ENCODE measurements around the gene CAMSAP3. TPM values are rescaled to one million over a fixed set of nuclear protein-coding genes. Genes with fewer than 3 reads are reported as not detected.

CAMSAP3 gene
- total RNA-seq, 6 experiments from 2014 or later: 21.8 to 31.9 (median 23.4) TPM

- intact Hi-C loops (cut with DNase I): no loop called here
- Histone ChIP-seq H3K36me3 (no peaks in the 10 kb centered on the region), H3K4me1 (peaks cover 0 to 5% (median 2%) of the 10 kb centered on the region in 4 donors), H3K27me3 (no peaks in the 10 kb centered on the region), H3K4me3 (no peak overlapping the region), H3K27ac (no peak overlapping the region), H3K9me3 (no peaks in the 10 kb centered on the region)
- 21% methylated on average over 5 of the region's 14 CpGs for WGBS (ENCODE audit: insufficient coverage, low coverage, low lambda C conversion rate, missing lambda C conversion rate)
- DNase-seq: no peak
- TF ChIP-seq POLR2A (IDR thresholded peaks at IDR 0.05) (no peak), CTCF (IDR thresholded peaks at IDR 0.05) (no peak)
- peak; percentile 58 to 78 (median 68) for ATAC-seq
Observed at GRCh38 chr19:7657131-7657751, 61.6 kb downstream of the CAMSAP3 start.

GRCh38 chr19:7658219-7658686, 62.6 kb downstream of the CAMSAP3 start:
- Histone ChIP-seq H3K9me3 (no peaks in the 10 kb centered on the region), H3K27me3 (no peaks in the 10 kb centered on the region), H3K36me3 (no peaks in the 10 kb centered on the region), H3K4me3 (no peak overlapping the region), H3K4me1 (no peaks in the 10 kb centered on the region), H3K27ac (no peak overlapping the region)
- intact Hi-C loops (cut with DNase I): no loop called here
- ATAC-seq (peak in 1 of 4 donors; percentile 38), DNase-seq (no peak)
- TF ChIP-seq CTCF (IDR thresholded peaks at IDR 0.05) (no peak), POLR2A (IDR thresholded peaks at IDR 0.05) (no peak)
- WGBS (ENCODE audit: insufficient coverage, low coverage, low lambda C conversion rate, missing lambda C conversion rate): 41% methylated on average over 7 of the region's 9 CpGs

GRCh38 chr19:7661744-7662538, 66.3 kb downstream of the CAMSAP3 start:
- H3K9me3 ChIP-seq: no peaks in the 10 kb centered on the region
- TF ChIP-seq POLR2A (IDR thresholded peaks at IDR 0.05) (no peak), CTCF (IDR thresholded peaks at IDR 0.05) (no peak)
- H3K36me3 ChIP-seq: no peaks in the 10 kb centered on the region
- ATAC-seq (no peak), DNase-seq (no peak)
- no peak overlapping the region for H3K4me3 ChIP-seq
- 65% methylated on average over 4 of the region's 8 CpGs for WGBS (ENCODE audit: insufficient coverage, low coverage, low lambda C conversion rate, missing lambda C conversion rate)
- intact Hi-C loops (cut with DNase I): no loop called here
- H3K27me3 ChIP-seq: no peaks in the 10 kb centered on the region
- H3K27ac ChIP-seq: no peak overlapping the region
- no peaks in the 10 kb centered on the region for H3K4me1 ChIP-seq

- Histone ChIP-seq H3K4me3 (no peak overlapping the region), H3K36me3 (no peaks in the 10 kb centered on the region), H3K9me3 (no peaks in the 10 kb centered on the region), H3K4me1 (no peaks in the 10 kb centered on the region), H3K27me3 (no peaks in the 10 kb centered on the region), H3K27ac (no peak overlapping the region)
- 74% methylated on average over 10 of the region's 14 CpGs for WGBS (ENCODE audit: insufficient coverage, low coverage, low lambda C conversion rate, missing lambda C conversion rate)
- ATAC-seq (no peak), DNase-seq (no peak)
- intact Hi-C loops (cut with DNase I): no loop called here
- TF ChIP-seq POLR2A (IDR thresholded peaks at IDR 0.05) (no peak), CTCF (IDR thresholded peaks at IDR 0.05) (no peak)
Observed at GRCh38 chr19:7662657-7663056, 67.0 kb downstream of the CAMSAP3 start.
